Heart left ventricle (tissue), 16 donors: Measurements from ENCODE around the gene NFASC. TPM values are rescaled to one million over a fixed set of nuclear protein-coding genes. Genes with fewer than 3 reads are reported as not detected.

Experiments
- ATAC-seq, 4 donors: fragments of 200-7000 bp; cut with Tn5 transposase; one replicate each; pipeline ENCODE4 v1.9.1; 2020 to 2022; ENCODE audit warnings: moderate library complexity in 4 of 4, mild to moderate bottlenecking in 3 of 4, moderate number of reproducible peaks in 1 of 4
- DNase-seq, 5 donors: peaks; one replicate each; pipeline ENCODE4 v3.0.0-alpha.2; 2020
- H3K27ac ChIP-seq, 12 donors: fragments of 200-600 bp; sonication (generic) in 4 of 12; one replicate each; pipeline versions ENCODE4 v1.5.0 to v1.8.0; 2016 to 2022; ENCODE audit warnings: mild to moderate bottlenecking in 2 of 12
- H3K27me3 ChIP-seq, 9 donors: fragments of 200-600 bp; sonication (generic) in 2 of 9; one replicate each; pipeline versions ENCODE4 v1.5.1 to v1.8.0; 2016 to 2022; ENCODE audit warnings: mild to moderate bottlenecking in 3 of 9
- H3K36me3 ChIP-seq, 9 donors: fragments of 200-600 bp; sonication (generic) in 2 of 9; one replicate each; pipeline versions ENCODE4 v1.5.0 to v1.8.0; 2018 to 2022; ENCODE audit warnings: mild to moderate bottlenecking in 2 of 9
- H3K4me1 ChIP-seq, 12 donors: fragments of 200-600 bp; sonication (generic) in 4 of 12; one replicate each; pipeline versions ENCODE4 v1.5.0 to v1.8.0; 2016 to 2022; ENCODE audit warnings: mild to moderate bottlenecking in 3 of 12
- H3K4me3 ChIP-seq, 12 donors: fragments of 200-600 bp; sonication (generic) in 4 of 12; one replicate each; pipeline versions ENCODE4 v1.5.0 to v1.8.0; 2017 to 2022; ENCODE audit warnings: mild to moderate bottlenecking in 9 of 12, moderate library complexity in 4 of 12
- H3K9me3 ChIP-seq, 12 donors: fragments of 200-600 bp; sonication (generic) in 4 of 12; one replicate each; pipeline versions ENCODE4 v1.5.0 to v1.8.0; 2016 to 2022; ENCODE audit warnings: mild to moderate bottlenecking in 1 of 12
- CTCF ChIP-seq, 12 donors: fragments of 200-600 bp; sonication (generic) in 4 of 12; IDR thresholded peaks; one replicate each; pipeline versions ENCODE4 v1.5.0 to v1.8.0; 2018 to 2022; ENCODE audit warnings: antibody characterized with exemption in 12 of 12, mild to moderate bottlenecking in 5 of 12
- POLR2A ChIP-seq, 2 donors: fragments of 450-650 bp; IDR thresholded peaks; one replicate each; pipeline ENCODE4 v1.6.1; 2017; ENCODE audit warnings: antibody characterized with exemption in 2 of 2, mild to moderate bottlenecking in 2 of 2, moderate library complexity in 2 of 2
- WGBS, 4 donors: extraction: QIAGEN DNeasy Blood & Tissue Kit in 2 of 4; methylation state at CpG; one replicate each; pipeline versions ENCODE4 v1.1.5 to v1.1.7; 2013 to 2018; 5-methylcytosine and 5-hydroxymethylcytosine counted together
- intact Hi-C, 10 donors: fragments of 100-400 bp; cut with DNase I; formaldehyde crosslinking; loops; one replicate each; pipeline versions ENCODE4 v1.11.1 to v1.14.2; 2022
- polyA plus RNA-seq, 2 donors: library from polyadenylated mRNA; stranded (reverse); fragments of 200-250 nt; gene quantifications; one replicate each; pipeline ENCODE4 v1.2.3, GENCODE V29; 2013
- total RNA-seq, 9 donors: library from RNA; depleted of rRNA in 2 of 9; stranded (reverse); fragments of >200 nt in 2 of 9; fragmentation: NEBNext Ultra II Directional in 3 of 9; extraction: Animal tissue kit (Norgen Biotek cat#: 25700) in 3 of 9; gene quantifications; one replicate each; pipeline versions ENCODE4 v1.1.0 to v1.2.4, GENCODE V29; 2016 to 2023
- donor health status: ischemic (EF 13 %, LVEDD 7.1; RV severe dilation, severe dysfunction).
- donor health status: healthy with polysubstance abuse.
- donor health status: DM: no; HTN: yes; CAD: no.
- donor health status: DM: no; HTN: no; CAD: no.
- donor health status: ischemic (EF 25% LVEDD 6.9; RV normal size, moderate dysfunction).
- donor health status: ischemic (EF 25% LVEDD 5.7; RV mildly dilated, moderate dysfunction).
- donor health status: healthy.
- donor health status: DM: yes; HTN: yes; CAD: no.
- donor health status: ischemic (EF 35%, LVEDD 5.7; RV mildly dilated, moderate dysfunction).
- donor health status: nonischemic (EF 11% LVEDD 7.7; RV severe dilation, severe dysfunction).
- donor health status: DM: yes; HTN: yes; CAD: no.
- donor health status: PGD.
- donor health status: ischemic (EF 29% LVEDD 5.4; RV normal size, mild dysfunction).
- donor health status: nonischemic (EF 23%, LVEDD 6.1; RV moderate dilation, normal function).

The NFASC gene
- total and polyA plus RNA-seq, 11 donors: 2.5 to 14.6 (median 10.3) TPM

DNA sequence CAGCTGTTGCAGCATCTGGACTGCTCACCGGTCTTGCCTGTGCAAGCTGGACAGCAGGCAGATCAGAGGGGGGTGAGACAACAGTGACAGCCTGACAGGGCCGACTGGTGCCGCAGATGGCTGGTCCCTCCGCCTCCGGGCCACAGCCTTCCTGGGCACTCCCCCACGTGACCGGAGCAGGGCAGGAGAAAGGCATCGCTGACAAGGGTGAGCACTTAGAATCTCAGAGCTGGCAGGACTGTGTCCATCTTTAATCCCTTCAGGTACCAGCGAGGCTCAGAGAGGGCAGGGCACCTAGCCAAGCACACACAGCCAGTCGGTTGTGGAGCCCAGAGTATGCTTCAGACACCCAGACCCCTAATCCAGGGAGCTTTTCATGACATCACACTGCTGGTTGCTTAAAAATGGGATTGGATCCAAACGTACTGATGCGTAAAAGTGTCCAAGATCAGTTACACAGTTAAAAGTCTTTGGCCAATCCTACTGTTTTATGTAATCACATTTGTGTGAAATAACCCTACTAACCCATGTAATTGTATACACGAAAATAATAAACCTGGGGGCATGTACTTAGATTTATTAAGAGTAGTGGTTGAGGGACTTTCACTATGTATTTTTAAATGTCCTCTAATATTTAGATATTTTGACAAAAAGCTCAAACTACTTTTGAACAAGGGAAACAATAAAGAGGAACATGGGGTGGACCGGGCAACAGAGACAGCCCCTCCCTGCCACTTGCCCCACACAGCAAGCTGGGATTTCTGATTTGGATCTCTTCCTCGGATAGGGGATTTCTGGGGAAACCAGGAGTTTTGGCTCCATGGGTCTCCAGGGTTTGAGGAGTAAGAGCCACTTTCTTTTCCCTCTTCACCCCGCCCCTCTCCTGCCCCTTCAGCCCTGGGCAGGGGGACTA, 171.6 kb downstream of the NFASC start:
- DNase-seq: no peak
- Histone ChIP-seq H3K36me3 (no peaks in the 10 kb centered on the region), H3K4me3 (no peak overlapping the region), H3K4me1 (peaks cover 0 to 10% (median 0%) of the 10 kb centered on the region in 12 donors), H3K27ac (no peak overlapping the region), H3K27me3 (peaks cover 5 to 63% (median 38%) of the 10 kb centered on the region in 9 donors), H3K9me3 (no peaks in the 10 kb centered on the region)
- 41 to 64% (median 63%) methylated on average over 8 to 16 of the region's 16 CpGs for WGBS, 4 donors
- intact Hi-C loops: no loop called here
- no peak for TF ChIP-seq POLR2A (IDR thresholded peaks at IDR 0.05)
- no peak for TF ChIP-seq CTCF (IDR thresholded peaks at IDR 0.05)
- no peak for ATAC-seq

- Histone ChIP-seq H3K27me3 (peaks cover 5 to 69% (median 46%) of the 10 kb centered on the region in 9 donors), H3K4me3 (peak within 1 kb of the TSS in 3 of 12 donors; percentile 4 to 19 (median 11)), H3K4me1 (peaks cover 0 to 10% (median 0%) of the 10 kb centered on the region in 12 donors), H3K27ac (no peak within 1 kb of the TSS), H3K9me3 (no peaks in the 10 kb centered on the region), H3K36me3 (no peaks in the 10 kb centered on the region)
- TF ChIP-seq POLR2A (IDR thresholded peaks at IDR 0.05) (no peak), CTCF (IDR thresholded peaks at IDR 0.05) (no peak)
- intact Hi-C loops: no loop called here
- DNase-seq: no peak
- 5 to 18% (median 9%) methylated on average over 24 to 53 of the region's 53 CpGs for WGBS, 4 donors
- no peak for ATAC-seq
Observed at GRCh38 chr1:205042911-205043806, 172.5 kb downstream of the NFASC start, which contains the start of gene CNTN2. TSS of gene CNTN2 (plus strand) at chr1:205043212. CDS start at chr1:205053186, 9,974 bp downstream.

GRCh38 chr1:205043866-205044265, 173.2 kb downstream of the NFASC start:
- H3K36me3 ChIP-seq: no peaks in the 10 kb centered on the region
- no peak overlapping the region for H3K4me3 ChIP-seq
- intact Hi-C loops: no loop called here
- no peak overlapping the region for H3K27ac ChIP-seq
- ATAC-seq (no peak), DNase-seq (no peak)
- peaks cover 5 to 69% (median 46%) of the 10 kb centered on the region in 9 donors for H3K27me3 ChIP-seq
- H3K9me3 ChIP-seq: no peaks in the 10 kb centered on the region
- WGBS, 4 donors: 19 to 30% (median 24%) methylated on average over 4 of the region's 4 CpGs
- peaks cover 0 to 10% (median 0%) of the 10 kb centered on the region in 12 donors for H3K4me1 ChIP-seq
- TF ChIP-seq POLR2A (IDR thresholded peaks at IDR 0.05) (no peak), CTCF (IDR thresholded peaks at IDR 0.05) (no peak)
